ENCODE measurements around the gene ERCC2. TPM values are rescaled to one million over a fixed set of nuclear protein-coding genes. Genes with fewer than 3 reads are reported as not detected.

ERCC2 gene
- total RNA-seq, 1 donor = 29.1 TPM

DNA sequence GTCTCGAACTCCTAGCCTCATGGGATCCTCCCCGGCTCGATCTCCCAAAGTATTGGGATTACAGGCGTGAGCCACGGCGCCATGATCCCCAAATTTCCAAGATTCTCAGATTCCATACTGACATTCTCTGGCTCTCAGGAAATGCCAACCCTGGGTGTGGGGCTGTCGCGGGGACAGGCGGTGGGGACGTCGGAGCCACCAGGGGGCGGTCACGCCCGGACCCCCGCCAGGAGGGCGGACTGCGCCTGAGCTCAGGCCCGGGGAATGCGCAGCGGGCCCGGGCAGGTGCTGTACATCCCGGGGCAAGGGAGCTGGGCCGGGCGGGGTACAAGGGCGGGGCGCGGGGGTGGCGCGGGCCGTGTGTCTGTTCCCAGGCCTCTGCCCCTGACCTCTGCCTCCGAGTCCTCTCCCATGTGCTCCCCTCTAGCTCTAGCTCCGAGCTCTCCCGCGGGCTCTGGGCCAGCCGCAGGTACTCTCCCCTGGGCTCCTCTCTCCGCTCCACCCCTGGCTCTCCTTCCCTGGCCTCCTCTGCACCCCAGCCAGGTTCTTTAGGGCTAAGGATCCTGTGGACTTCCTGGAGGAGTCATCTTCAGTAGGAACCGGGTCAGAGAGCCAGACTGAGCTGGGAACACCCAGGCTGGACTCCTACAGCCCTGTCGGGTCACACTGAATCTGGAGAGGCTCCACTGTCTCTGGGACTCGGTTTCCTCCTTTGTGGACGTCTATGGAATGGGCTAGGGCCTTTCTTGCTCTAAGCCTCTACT lies 32.1 kb upstream of the ERCC2 start:
- peak in 2 of 3 donors; percentile 59 to 61 for DNase-seq (ENCODE audit: low read depth in 2 of 3, low spot score in 2 of 3)

DNA sequence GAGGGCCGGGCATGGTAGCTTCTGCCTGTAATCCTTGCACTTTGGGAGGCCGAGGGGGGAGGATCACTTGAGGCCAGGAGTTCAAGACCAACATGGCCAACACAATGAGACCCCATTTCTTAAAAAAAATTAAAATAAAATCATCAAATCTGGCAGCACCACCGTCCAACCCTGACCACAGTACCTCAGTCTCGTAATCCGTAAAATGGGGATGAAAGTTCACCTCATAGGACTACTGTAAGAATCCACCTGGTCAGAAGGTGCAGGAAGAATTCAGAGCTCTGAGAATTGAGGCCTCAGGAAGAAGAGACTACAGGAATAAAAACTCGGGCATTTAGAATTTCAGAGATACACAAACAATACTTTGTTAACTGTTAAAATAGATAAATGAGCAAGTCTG lies 31.4 kb upstream of the ERCC2 start:
- no peak for DNase-seq (ENCODE audit: low read depth in 2 of 3, low spot score in 2 of 3)

DNA sequence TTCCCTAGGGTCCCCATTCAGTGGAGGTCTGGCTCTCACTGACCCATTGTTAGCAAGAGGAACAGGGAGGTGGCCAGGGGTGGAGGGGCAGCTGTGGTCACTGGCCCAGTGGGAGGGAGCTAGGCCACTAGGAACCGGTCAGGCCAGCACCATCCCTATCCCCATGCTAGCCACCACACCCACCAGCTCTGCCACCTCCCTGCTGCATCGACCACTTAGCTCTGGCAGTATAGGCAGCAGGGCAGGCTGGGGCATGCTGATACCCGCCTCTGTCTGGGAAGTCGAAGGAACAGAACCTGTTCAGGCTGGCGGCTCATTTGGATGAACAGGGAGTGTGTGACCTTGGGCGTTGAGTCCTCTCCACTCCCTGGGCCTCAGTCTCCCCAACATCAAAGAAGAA lies 29.8 kb upstream of the ERCC2 start:
- DNase-seq (ENCODE audit: low read depth in 2 of 3, low spot score in 2 of 3) = no peak

DNA sequence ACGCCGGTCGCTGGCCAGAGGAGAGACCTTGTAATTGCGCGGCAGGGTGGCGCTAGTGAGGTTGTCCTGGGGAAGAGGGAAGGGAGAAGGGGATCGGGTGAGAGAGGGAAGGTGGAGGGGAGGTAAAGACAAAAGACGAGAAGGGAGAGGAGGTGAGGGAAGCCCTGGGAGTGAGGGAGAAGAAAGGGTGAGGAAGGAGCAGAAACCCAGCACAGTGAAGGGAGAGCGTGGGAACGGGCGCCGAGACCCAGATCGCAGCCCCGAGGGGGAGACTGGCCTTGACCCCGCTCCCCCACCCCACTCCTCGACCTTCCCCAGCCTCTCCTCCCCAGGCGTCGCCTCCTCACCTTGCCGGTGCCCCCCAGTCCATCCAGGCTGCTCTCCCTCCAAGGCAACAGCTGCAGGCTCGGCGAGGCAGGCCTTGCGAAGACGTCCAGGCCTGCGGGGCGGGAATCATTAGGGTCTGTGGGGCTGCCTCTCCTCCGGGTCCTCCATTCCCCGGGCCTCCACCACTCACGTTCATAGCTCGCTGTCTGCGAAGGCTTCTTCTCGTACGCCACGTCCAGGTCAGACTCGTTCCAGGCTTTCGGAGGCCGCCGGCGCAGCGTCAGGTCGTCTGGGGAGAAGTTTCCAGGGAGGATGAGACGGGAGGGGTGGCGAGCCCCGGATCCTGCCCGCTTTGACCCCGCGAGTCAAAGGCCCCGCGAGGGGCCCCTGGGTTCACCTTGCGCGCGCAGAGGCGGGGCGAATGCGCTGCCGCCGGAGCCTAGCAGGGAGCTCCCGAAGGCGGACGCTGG lies 25.6 kb upstream of the ERCC2 start:
- DNase-seq (ENCODE audit: low read depth in 2 of 3, low spot score in 2 of 3) = no peak

DNA sequence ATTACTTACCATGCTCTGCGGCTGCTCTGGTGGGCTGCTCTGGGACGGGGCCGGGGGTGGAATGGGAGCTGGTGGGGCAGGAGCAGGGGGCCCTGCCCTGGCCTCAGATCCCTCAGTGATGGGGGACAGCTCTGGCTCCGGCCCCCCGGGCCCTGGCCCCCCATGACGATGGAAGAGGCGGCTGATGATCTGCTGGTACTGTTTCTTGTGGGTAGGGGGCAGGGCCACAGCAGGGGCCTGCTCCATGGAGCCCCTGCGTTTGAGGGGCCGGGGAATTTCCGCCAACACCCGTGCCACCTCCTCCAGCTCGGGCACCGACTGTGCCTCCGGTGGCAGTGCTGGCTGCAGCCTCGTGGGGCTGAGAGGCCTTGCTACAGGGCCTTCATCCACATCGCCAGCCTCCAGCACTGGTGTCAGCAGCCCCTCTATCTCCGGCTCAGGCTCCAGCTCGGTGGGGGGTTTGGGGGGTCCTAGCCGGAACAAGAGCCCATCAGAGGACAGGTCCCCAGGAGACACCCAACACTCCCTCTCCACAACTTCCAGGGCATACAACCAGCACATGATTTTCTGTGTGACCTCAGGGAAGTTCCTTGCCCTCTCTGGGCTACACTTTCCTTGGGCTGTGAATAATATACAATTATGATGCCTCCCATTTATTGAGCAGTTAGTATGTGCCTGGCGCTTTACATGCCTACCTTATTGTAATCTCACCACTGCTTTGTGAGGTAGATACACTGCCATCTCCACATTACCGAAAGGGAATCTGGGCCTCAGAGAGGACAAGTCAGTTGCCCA lies 21.7 kb upstream of the ERCC2 start:
- no peak for DNase-seq (ENCODE audit: low read depth in 2 of 3, low spot score in 2 of 3)

DNA sequence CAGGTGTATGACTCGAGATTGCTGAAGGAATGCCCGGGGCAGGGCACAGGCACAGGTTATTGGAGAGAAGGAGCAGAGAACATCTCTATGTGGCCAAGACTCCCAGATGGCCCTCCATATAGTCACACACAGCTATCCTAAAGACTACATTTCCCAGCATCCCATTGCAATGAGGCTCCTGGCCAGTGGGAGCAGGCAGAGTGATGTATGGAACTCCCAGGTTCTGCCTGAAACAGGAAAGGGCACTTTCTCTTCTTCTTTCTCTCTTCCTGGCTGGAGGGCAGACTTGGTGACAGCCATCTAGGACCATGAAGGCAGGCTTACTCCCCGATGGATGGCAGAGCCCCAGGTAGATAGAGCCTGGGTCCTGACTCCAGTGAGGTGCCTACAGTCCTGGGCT lies 21.0 kb upstream of the ERCC2 start:
- DNase-seq (ENCODE audit: low read depth in 2 of 3, low spot score in 2 of 3) = no peak

DNA sequence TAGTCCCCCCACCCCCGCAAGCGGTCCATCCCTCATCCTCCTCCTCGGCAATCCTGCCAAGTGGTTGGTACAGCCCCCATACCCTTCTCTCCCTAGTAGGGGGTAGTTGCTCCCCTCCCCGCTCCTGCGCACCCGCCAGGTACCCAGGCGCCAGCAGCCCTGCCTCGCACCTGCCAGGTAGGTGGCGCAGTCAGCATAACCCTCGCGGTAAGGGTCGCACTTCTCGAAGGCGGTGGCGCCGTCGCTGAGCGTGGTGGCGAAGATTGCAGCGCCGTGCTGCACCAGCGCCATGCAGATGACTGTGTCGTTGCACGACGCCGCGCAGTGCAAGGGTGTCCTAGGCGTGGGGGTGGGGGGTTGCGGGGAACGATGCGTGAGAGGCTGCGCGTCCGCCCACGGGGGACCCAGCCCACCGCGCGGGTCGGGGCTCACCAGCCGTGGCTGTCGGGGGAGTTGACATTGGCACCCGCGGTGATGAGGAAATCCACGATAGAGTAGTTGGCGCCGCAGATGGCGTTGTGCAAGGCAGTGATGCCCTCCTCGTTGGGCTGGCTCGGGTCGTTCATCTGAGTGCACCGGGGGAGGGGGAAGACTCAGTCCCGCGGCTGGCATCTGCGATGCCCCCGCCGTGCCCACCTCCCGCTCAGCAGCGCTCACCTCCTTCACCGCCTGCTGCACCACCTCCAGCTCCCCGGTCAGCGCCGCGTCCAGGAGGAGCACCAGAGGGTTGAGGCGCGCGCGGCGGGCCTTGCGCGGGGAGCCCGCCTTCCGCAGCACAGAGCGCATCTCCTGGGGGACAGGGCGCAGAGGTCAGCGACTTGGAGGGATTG lies 15.2 kb upstream of the ERCC2 start:
- no peak for DNase-seq (ENCODE audit: low read depth in 2 of 3, low spot score in 2 of 3)

DNA sequence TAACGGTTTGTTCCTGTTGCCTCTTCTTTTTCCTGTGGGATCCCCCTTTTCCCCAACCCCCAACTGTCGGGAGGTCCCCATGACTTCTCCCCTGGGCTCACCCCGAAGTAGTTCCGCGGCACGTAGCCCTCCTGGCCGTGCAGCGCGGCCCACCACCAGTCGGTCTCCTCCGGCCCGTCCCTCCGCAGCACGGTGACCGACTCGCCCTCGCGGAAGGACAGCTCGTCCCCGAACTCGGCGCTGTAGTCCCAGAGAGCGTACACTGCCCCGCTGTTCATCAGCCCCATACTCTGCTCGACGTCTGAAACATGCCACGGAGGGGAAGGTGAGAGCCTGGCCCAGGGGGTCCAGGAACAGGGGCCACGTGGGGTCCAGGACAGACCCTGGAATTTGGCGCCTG lies 12.1 kb upstream of the ERCC2 start:
- no peak for DNase-seq (ENCODE audit: low read depth in 2 of 3, low spot score in 2 of 3)

DNA sequence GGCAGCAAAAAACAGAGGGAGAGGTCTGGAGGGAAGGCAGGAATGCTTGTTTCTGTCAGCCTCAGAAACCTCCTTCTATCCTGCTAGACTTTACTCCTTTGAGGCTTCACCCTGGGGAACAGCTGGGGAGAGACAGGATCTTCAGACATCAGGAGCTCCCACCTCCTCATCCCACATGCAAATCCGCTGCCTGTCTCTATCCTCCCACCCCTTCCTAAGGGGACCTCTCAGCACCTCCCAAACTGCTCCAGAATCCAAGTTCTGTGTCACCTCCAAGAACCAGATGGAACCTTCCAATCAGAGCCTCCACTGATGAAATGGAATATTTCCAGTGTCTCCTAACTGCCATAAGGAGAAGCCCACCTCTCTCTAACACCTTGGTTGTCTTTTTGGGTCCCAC lies 9.7 kb upstream of the ERCC2 start:
- DNase-seq (ENCODE audit: low read depth in 2 of 3, low spot score in 2 of 3) = no peak

DNA sequence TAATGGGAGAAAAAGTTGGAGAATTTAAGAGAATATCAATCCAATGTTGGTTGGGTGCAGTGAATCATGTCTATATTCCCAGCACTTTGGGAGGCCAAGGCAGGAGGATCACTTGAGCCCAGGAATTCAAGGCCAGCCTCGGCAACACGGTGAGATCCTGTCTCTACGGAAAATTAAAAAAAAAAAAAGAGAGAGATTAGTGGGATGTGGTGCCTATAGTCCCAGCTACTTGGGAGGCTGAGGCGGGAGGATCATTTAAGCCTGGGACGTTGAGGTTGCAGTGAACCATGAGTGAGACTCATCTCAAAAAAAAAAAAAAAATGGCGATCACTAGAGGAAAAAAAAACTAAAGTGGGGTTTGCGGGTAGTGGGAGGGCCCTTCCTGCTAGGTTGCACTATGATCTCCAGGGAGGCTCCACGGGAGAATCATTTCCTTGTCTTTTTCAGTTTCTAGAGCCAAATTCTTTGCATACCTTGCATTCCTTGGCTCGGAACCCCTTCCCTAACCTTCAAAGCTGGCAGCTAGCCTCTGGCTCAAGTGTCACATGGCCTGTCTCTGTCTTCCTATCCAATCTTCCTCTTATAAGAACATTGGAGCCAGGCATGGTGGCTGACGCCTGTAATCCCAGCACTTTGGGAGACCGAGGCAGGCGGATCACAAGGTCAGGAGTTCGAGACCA lies 5.8 kb upstream of the ERCC2 start:
- DNase-seq (ENCODE audit: low read depth in 2 of 3, low spot score in 2 of 3) = no peak

DNA sequence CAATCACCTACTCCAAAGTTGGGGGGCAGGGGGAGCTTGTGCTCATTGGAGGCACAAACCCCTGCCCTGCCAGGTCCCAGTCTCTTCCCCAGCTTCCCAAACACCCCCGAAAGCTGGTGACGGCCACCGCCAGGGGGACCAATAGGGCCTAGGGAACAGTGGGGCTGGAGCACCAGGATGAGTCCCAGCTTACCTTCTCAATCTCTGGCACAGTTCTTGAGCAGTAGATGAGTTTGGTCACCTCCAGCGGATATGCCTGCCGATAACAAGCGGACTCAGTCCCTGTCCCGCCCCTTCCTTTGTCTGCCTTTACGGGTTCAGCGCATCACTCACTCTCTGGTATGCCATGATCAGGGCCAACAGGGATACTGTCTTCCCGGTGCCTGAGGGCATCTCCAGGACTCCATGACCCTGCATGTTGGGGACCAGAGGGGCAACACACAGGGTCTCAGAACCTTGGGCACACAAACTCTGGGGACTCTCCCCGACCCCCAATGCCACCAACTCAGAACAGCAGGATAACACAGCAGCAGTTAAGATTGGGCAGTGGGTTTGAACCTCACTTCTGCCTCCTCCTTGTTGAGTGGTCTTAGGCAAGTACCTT lies 1.5 kb downstream of the ERCC2 start:
- no peak for DNase-seq (ENCODE audit: low read depth in 2 of 3, low spot score in 2 of 3)

DNA sequence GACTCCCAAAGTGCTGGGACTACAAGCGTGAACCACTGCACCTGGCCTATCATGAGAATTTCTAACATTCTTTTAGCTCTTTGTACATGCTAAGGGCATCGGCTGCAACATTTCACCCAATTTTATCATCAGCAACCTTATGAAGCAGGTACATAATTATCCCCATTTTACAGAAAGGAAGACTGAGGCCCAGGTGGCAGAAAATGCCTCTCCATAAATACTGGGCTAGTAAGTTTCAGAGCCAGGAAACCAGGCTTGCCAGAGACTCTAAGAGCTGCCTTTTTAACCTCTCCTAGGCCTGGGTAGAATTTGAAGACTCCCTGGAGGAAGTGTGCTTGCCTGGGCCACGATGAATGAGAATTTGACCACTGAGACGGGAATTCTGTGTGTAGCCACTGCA lies 2.2 kb downstream of the ERCC2 start:
- DNase-seq (ENCODE audit: low read depth in 2 of 3, low spot score in 2 of 3) = no peak

DNA sequence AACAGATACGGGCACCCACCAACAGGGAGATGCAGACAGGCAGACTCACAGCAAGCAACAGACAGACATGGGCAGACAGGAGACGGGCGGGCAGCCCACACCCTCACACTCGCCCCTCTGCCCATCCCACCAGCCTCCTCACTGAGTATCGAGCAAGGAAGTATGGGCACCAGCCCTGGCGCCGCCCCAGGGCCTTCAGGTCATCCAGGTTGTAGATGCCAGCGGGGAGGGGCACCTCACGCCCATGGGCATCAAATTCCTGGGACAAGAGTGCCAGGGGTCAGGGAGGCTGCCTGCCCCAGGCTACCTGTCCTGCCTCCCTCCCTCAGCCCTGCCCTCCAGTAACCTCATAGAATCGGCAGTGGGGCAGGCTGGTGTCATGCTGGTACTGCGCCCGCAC lies 5.7 kb downstream of the ERCC2 start:
- no peak for DNase-seq (ENCODE audit: low read depth in 2 of 3, low spot score in 2 of 3)

DNA sequence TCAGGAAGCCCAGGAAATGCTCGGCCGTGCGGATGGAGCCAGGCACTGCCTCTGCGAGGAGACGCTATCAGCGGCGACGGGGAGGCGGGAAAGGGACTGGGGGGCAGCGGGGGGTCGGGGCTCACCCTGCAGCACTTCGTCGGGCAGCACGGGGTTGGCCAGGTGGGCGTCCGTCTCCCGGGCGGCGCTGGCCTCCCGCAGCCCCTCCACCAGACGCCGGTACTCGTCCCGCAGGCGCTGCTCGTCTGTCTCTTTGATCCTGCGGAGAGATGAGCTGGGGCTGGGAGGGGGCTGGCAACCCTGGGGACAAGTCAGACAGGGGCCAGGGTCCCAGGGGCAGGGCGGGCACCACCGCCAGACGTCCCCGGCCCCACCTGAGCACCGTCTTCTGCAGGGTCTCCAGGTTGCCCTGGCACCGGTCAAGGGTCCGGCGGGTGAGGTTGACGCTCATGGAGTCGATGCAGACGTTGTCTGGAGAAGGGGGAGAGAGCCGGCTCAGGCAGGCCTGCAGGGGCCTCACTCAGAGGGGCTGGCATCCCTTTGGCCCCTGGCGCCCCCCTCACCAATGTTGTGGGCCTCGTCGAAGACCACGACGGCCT lies 6.4 kb downstream of the ERCC2 start:
- no peak for DNase-seq (ENCODE audit: low read depth in 2 of 3, low spot score in 2 of 3)

DNA sequence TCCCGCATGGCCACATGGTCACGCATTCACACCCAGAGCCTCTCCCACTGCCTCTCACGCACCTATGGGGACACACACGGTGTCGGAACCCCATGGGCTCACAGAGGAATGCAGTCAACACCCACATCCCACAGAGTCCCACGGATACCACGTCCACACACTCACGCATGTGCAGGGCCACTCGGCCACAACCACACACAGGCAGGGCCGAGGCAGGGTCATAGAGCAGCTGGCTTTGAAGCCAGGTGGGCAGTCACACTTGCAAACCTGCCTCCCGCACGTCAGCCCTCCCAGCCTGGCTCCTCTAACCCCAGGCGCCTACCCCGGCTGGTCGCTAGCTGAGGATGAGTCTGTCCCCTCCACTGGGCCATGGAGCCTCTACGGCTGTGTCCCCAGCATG lies 8.1 kb downstream of the ERCC2 start:
- DNase-seq (ENCODE audit: low read depth in 2 of 3, low spot score in 2 of 3) = no peak

DNA sequence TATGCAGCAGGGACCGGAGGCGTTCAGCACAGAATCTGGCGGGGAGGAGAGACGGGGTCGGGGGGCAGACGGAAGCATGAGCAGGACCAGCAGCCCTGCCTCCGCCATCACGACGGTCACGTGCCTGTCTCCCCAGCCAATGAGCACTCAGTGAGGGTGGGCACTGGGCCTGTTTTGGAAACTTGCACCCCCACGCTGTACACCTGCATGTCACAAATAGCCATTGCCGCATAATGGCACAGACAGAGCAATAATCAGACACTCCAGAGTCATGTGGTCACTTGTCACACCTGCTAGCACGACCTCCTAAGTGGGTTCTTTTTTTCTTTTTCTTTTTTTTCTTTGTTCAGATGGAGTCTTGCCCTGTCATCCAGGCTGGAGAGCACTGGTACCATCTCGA lies 8.8 kb downstream of the ERCC2 start:
- no peak for DNase-seq (ENCODE audit: low read depth in 2 of 3, low spot score in 2 of 3)

DNA sequence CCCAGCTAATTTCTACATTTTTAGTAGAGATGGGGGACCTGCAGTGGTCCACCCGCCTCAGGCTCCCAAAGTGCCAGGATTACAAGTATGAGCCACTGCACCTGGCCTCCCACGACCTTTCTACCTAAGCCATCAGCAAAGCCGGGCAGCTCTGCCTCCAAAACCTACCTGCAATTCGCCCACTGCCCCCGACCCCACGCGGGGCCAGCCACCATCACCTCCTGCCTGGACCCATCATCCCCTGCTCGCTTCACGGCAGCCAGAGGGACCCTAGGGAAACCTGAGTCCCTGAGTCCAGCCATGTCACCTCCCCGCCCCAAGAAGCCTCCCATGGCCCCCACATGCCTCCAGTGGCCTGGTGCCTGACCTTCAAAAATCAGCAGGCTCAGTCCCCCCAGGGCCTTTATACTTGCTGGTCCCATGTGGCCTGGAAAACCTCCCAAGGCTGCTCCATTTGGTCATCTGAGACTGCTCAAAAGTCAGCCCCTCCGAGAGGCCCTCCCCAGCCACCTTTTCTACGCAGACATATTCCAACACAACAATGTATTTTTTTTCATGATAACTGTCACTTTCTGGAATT lies 12.1 kb downstream of the ERCC2 start:
- no peak for DNase-seq (ENCODE audit: low read depth in 2 of 3, low spot score in 2 of 3)

DNA sequence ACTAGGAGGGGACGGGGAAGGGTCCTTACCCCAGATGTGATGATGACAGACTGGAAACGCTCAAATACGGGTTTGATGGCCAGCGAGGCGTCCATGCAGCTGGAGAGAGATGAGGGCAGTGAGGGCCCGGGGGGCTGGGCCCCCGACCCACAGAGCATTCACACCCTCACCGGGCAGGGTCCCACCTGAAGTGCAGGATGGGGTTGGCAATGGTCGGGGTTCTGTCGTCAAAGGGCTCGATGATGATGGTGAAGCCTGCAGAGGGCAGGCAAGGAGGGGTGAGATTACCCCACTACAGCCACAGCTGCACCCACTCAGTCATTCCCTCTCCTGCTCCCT lies 13.0 kb downstream of the ERCC2 start:
- no peak for DNase-seq (ENCODE audit: low read depth in 2 of 3, low spot score in 2 of 3)
